IMR-90 (cell line): ENCODE results near the gene IST1. TPM values are rescaled to one million over a fixed set of nuclear protein-coding genes. Genes with fewer than 3 reads are reported as not detected.

Experiments
- ATAC-seq: fragments of 200-7000 bp; cut with Tn5 transposase; 2 replicates; pipeline ENCODE4 v1.9.1; 2020; ENCODE audit warnings: low read depth, mild to moderate bottlenecking, moderate library complexity
- BruUV-seq: library from RNA; stranded (reverse); fragments of 400-500 nt; replicated peaks from 2 replicates; lab custom pipeline; 2021; lab: Mats Ljungman, UMichigan
- CTCF ChIA-PET: fragments of 300-600 bp; formaldehyde crosslinking; extraction: SDS; loops from one replicate; lab custom pipeline; 2021; ENCODE audit warnings: antibody characterized with exemption; lab: Yijun Ruan, JAX
- POLR2A ChIA-PET: fragments of 300-600 bp; sonication (Branson Sonifier 250); formaldehyde crosslinking; loops from one replicate; lab custom pipeline; 2022; ENCODE audit warnings: antibody characterized with exemption; ENCODE audit not compliant: unreplicated experiment; lab: Charles Lee
- DNase-seq: peaks from one replicate; pipeline ENCODE4 v3.0.0; 2013
- H2AFZ ChIP-seq: replicated peaks from 2 replicates; pipeline ENCODE3; 2013; ENCODE audit warnings: low read length, mild to moderate bottlenecking; ENCODE audit not compliant: poor library complexity
- H2AK5ac ChIP-seq: 2 replicates; pipeline ENCODE4 v1.6.1; 2013; ENCODE audit warnings: low read depth, low read length, inconsistent platforms
- H2AK9ac ChIP-seq: replicated peaks from 2 replicates; pipeline ENCODE3; 2013; ENCODE audit warnings: mild to moderate bottlenecking, low read depth, low read length, moderate library complexity; ENCODE audit not compliant: poor library complexity
- H2BK120ac ChIP-seq: 2 replicates; pipeline ENCODE4 v1.6.1; 2013; ENCODE audit warnings: low read depth, low read length, inconsistent platforms
- H2BK15ac ChIP-seq: 3 replicates; pipeline ENCODE4 v1.6.1; 2013; ENCODE audit warnings: low read depth, low read length, inconsistent platforms
- H2BK20ac ChIP-seq: 2 replicates; pipeline ENCODE4 v1.6.1; 2013; ENCODE audit warnings: low read depth, mild to moderate bottlenecking, inconsistent platforms, low read length, moderate library complexity
- H2BK5ac ChIP-seq: 2 replicates; pipeline ENCODE4 v1.6.1; 2013; ENCODE audit warnings: mild to moderate bottlenecking, low read depth, low read length, inconsistent platforms; ENCODE audit not compliant: poor library complexity, severe bottlenecking
- H3K14ac ChIP-seq: replicated peaks from 2 replicates; pipeline ENCODE4 v1.6.1; 2013; ENCODE audit warnings: low read depth, low read length, inconsistent platforms
- H3K18ac ChIP-seq: 2 replicates; pipeline ENCODE4 v1.6.1; 2013; ENCODE audit warnings: low read depth, low read length, control low read depth
- H3K23ac ChIP-seq: 2 replicates; pipeline ENCODE4 v1.6.1; 2013; ENCODE audit warnings: low read depth, low read length, inconsistent platforms
- H3K27ac ChIP-seq: 2 replicates; pipeline ENCODE4 v1.5.1; 2013; ENCODE audit warnings: mild to moderate bottlenecking, control low read depth, low read length; ENCODE audit not compliant: insufficient read depth
- H3K27me3 ChIP-seq: 2 replicates; pipeline ENCODE4 v1.6.1; 2013; ENCODE audit warnings: low read length; ENCODE audit not compliant: control insufficient read depth, insufficient read depth
- H3K36me3 ChIP-seq: 2 replicates; pipeline ENCODE4 v1.6.1; 2013; ENCODE audit warnings: low read length, mixed read lengths; ENCODE audit not compliant: control insufficient read depth, insufficient read depth
- H3K4ac ChIP-seq: 2 replicates; pipeline ENCODE4 v1.6.1; 2013; ENCODE audit warnings: low read depth, low read length, inconsistent platforms
- H3K4me1 ChIP-seq: 2 replicates; pipeline ENCODE4 v1.6.1; 2013; ENCODE audit warnings: low read length, mixed read lengths; ENCODE audit not compliant: control insufficient read depth, insufficient read depth
- H3K4me2 ChIP-seq: 2 replicates; pipeline ENCODE4 v1.6.1; 2013; ENCODE audit warnings: low read depth, mild to moderate bottlenecking, control low read depth, low read length, moderate library complexity
- H3K4me3 ChIP-seq: 2 replicates; pipeline ENCODE4 v1.5.1; 2013; ENCODE audit warnings: low read depth, mild to moderate bottlenecking, control low read depth, low read length, moderate library complexity; ENCODE audit not compliant: insufficient read depth
- H3K56ac ChIP-seq: 2 replicates; pipeline ENCODE4 v1.6.1; 2013; ENCODE audit warnings: low read length, inconsistent platforms; ENCODE audit not compliant: insufficient read depth; ENCODE audit errors: extremely low read depth
- H3K79me1 ChIP-seq, 2 experiments: 2 replicates each; pipeline ENCODE4 v1.6.1; 2013; ENCODE audit warnings: low read length in 2 of 2, inconsistent platforms in 1 of 2, low read depth in 1 of 2
- H3K9ac ChIP-seq: 2 replicates; pipeline ENCODE4 v1.6.1; 2013; ENCODE audit warnings: low read depth, low read length, control low read depth
- H3K9me1 ChIP-seq: 2 replicates; pipeline ENCODE4 v1.6.1; 2013; ENCODE audit warnings: low read length, inconsistent platforms; ENCODE audit not compliant: insufficient read depth
- H3K9me3 ChIP-seq: 2 replicates; pipeline ENCODE4 v1.6.1; 2013; ENCODE audit warnings: low read length; ENCODE audit not compliant: control insufficient read depth, insufficient read depth
- H4K20me1 ChIP-seq: 2 replicates; pipeline ENCODE4 v1.6.1; 2013; ENCODE audit warnings: low read length, inconsistent platforms; ENCODE audit not compliant: insufficient read depth
- H4K5ac ChIP-seq: 2 replicates; pipeline ENCODE4 v1.6.1; 2013; ENCODE audit warnings: mild to moderate bottlenecking, low read depth, low read length, control low read depth
- H4K8ac ChIP-seq, 2 experiments: 2 replicates each; pipeline ENCODE4 v1.6.1; 2013; ENCODE audit warnings: low read depth in 2 of 2, low read length in 2 of 2, control low read depth in 1 of 2, inconsistent platforms in 1 of 2
- H4K91ac ChIP-seq: 2 replicates; pipeline ENCODE4 v1.6.1; 2013; ENCODE audit warnings: low read depth, low read length, inconsistent platforms; ENCODE audit not compliant: insufficient read depth
- BHLHE40 ChIP-seq: fragments of 150-350 bp; IDR thresholded peaks from 2 replicates; pipeline ENCODE4 v1.6.1; 2016; ENCODE audit warnings: mild to moderate bottlenecking, low read depth, low read length
- CEBPB ChIP-seq: IDR thresholded peaks from 2 replicates; pipeline ENCODE4 v1.6.1; 2012; ENCODE audit warnings: low read depth, low read length, improper control_type of control experiment
- CHD1 ChIP-seq: IDR thresholded peaks from 2 replicates; pipeline ENCODE4 v1.6.1; 2012; ENCODE audit warnings: low read depth, low read length, improper control_type of control experiment
- ELK1 ChIP-seq: fragments of 150-350 bp; IDR thresholded peaks from 2 replicates; pipeline ENCODE4 v1.6.1; 2016; ENCODE audit warnings: low read depth, mild to moderate bottlenecking, low read length, moderate library complexity, borderline replicate concordance
- MAFK ChIP-seq: IDR thresholded peaks from 2 replicates; pipeline ENCODE4 v1.6.1; 2012; ENCODE audit warnings: low read depth, low read length, improper control_type of control experiment
- MAZ ChIP-seq: IDR thresholded peaks from 2 replicates; pipeline ENCODE4 v1.6.1; 2012; ENCODE audit warnings: low read depth, mild to moderate bottlenecking, low read length, improper control_type of control experiment, moderate library complexity, borderline replicate concordance
- MXI1 ChIP-seq: IDR thresholded peaks from 2 replicates; pipeline ENCODE4 v1.6.1; 2012; ENCODE audit warnings: low read depth, mild to moderate bottlenecking, low read length, moderate library complexity, borderline replicate concordance
- NFE2L2 ChIP-seq: fragments of 150-350 bp; IDR thresholded peaks from 2 replicates; pipeline ENCODE4 v1.6.1; 2016; ENCODE audit warnings: low read depth, mild to moderate bottlenecking, low read length
- RAD21 ChIP-seq: IDR thresholded peaks from 2 replicates; pipeline ENCODE4 v1.6.1; 2012; ENCODE audit warnings: low read length, improper control_type of control experiment
- RCOR1 ChIP-seq: IDR thresholded peaks from 2 replicates; pipeline ENCODE4 v1.6.1; 2012; ENCODE audit warnings: mild to moderate bottlenecking, low read length, improper control_type of control experiment; ENCODE audit not compliant: insufficient replicate concordance
- RFX5 ChIP-seq: IDR thresholded peaks from 2 replicates; pipeline ENCODE4 v1.8.0; 2012; ENCODE audit warnings: low read depth, mild to moderate bottlenecking, low read length, moderate library complexity
- SMC3 ChIP-seq: fragments of 150-350 bp; IDR thresholded peaks from 2 replicates; pipeline ENCODE4 v1.6.1; 2016; ENCODE audit warnings: low read depth, mild to moderate bottlenecking, antibody characterized with exemption, low read length, moderate library complexity
- USF2 ChIP-seq: fragments of 150-350 bp; IDR thresholded peaks from 2 replicates; pipeline ENCODE4 v1.6.1; 2017; ENCODE audit warnings: mild to moderate bottlenecking, antibody characterized with exemption, low read length, low read depth
- WGBS, 2 experiments: methylation state at CpG; one replicate each; pipeline versions ENCODE4 v1.1.5 to v1.1.7; 2013; ENCODE audit warnings: missing lambda C conversion rate in 2 of 2; ENCODE audit not compliant: insufficient read length in 1 of 2; ENCODE audit errors: extremely low coverage in 2 of 2; 5-methylcytosine and 5-hydroxymethylcytosine counted together
- dilution Hi-C: fragments of 300-500 bp; cut with HindIII; formaldehyde crosslinking; loops from one replicate; pipeline ENCODE4 v1.14.3; 2018; ENCODE audit warnings: low sequenced_read_pairs; ENCODE audit not compliant: unreplicated experiment
- in situ Hi-C: fragments of 300-500 bp; cut with MboI; formaldehyde crosslinking; loops from 3 replicates; pipeline ENCODE4 v1.14.3; 2019; ENCODE audit warnings: low sequenced_read_pairs, inconsistent platforms, mixed read lengths
- intact Hi-C: fragments of 100-400 bp; cut with micrococcal nuclease; formaldehyde crosslinking; loops from 2 replicates; pipeline ENCODE4 v1.10.0; 2022
- polyA plus RNA-seq, 3 experiments: library from polyadenylated mRNA; depleted of rRNA; stranded (reverse); fragments of >200 nt; gene quantifications; 2 replicates each; pipeline ENCODE4 v1.2.3, GENCODE V29; 2012; ENCODE audit warnings: low replicate concordance in 1 of 3
- total RNA-seq: library from RNA; depleted of rRNA; stranded (reverse); fragments of >200 nt; gene quantifications from 2 replicates; pipeline ENCODE4 v1.2.3, GENCODE V29; 2012

Gene IST1
- total and polyA plus RNA-seq, 2 of the 4 experiments (the other 2 are of a cell fraction): 134 to 186 TPM

- TF ChIP-seq NFE2L2: no peak
These were observed 17.4 kb downstream of the IST1 start (continued) for GRCh38 chr16:71912534-71913275.

- Histone ChIP-seq H4K5ac (no peak overlapping the region), H3K36me3 (peaks cover 24% of the 10 kb centered on the region), H3K18ac (no peak overlapping the region), H4K91ac (no peak overlapping the region), H2BK120ac (no peak overlapping the region), H3K9me3 (peaks cover 3% of the 10 kb centered on the region), H3K23ac (no peak overlapping the region), H3K27ac (no peak overlapping the region), H3K4ac (no peak overlapping the region), H3K4me2 (no peak overlapping the region), H2BK5ac (no peak overlapping the region), H4K20me1 (peaks cover 91% of the 10 kb centered on the region), H2BK20ac (no peak overlapping the region), H3K9me1 (peaks cover 2% of the 10 kb centered on the region; the same call in 1 of the 2 replicates), H3K27me3 (no peaks in the 10 kb centered on the region), H3K56ac (no peak overlapping the region), H3K14ac (no peak overlapping the region), H2BK15ac (no peak overlapping the region), H3K9ac (no peak overlapping the region), H2AFZ (no peak overlapping the region), H3K4me3 (no peak overlapping the region), H4K8ac (no peak overlapping the region), H2AK9ac (no peak overlapping the region), H3K79me1 (peaks cover 12 to 59% of the 10 kb centered on the region in 2 experiments; a peak in 3 of 4 replicates), H2AK5ac (no peak overlapping the region), H3K4me1 (peaks cover 2% of the 10 kb centered on the region)
- in situ Hi-C loops (no loop called here), intact Hi-C loops (no loop called here), dilution Hi-C loops (no loop called here)
- no TSS peak for BruUV-seq
- ATAC-seq (no peak), DNase-seq (no peak)
- ChIA-PET CTCF (no interaction called here), POLR2A (no interaction called here)
- no CpG with 5 or more reads among the region's 2 CpGs for WGBS, 2 experiments
- TF ChIP-seq USF2 (no peak), MXI1 (no peak), BHLHE40 (no peak), SMC3 (no peak), MAFK (no peak), CHD1 (no peak), ELK1 (no peak), RAD21 (no peak), CEBPB (no peak), RFX5 (no peak), RCOR1 (no peak), MAZ (no peak)
These were observed 19.5 kb downstream of the IST1 start for GRCh38 chr16:71914802-71915201.
